Mesothelial cell of epicardium (in vitro differentiated cells): ENCODE data around the gene NCR1. TPM values are rescaled to one million over a fixed set of nuclear protein-coding genes. Genes with fewer than 3 reads are reported as not detected.
"Not testable (repeated sequence)": the region's sequence is repeated elsewhere in the genome, so short reads cannot be mapped to it uniquely, and the experiment has no call there.

Source experiments
- DNase-seq, 2 experiments: peaks; one replicate each; pipeline ENCODE4 v3.0.0; 2021; ENCODE audit warnings: low spot score in 2 of 2; ENCODE audit not compliant: unreplicated experiment in 2 of 2
- H3K27ac Mint-ChIP-seq: 2 replicates; pipeline ENCODE4 v1.8.0; 2021; ENCODE audit warnings: mixed read lengths
- H3K27me3 Mint-ChIP-seq: 2 replicates; pipeline ENCODE4 v1.8.0; 2021; ENCODE audit warnings: low read depth, mixed read lengths
- H3K36me3 Mint-ChIP-seq: 2 replicates; pipeline ENCODE4 v1.8.0; 2021; ENCODE audit warnings: mixed read lengths
- H3K4me1 Mint-ChIP-seq: 2 replicates; pipeline ENCODE4 v1.8.0; 2021; ENCODE audit warnings: mixed read lengths
- H3K4me3 Mint-ChIP-seq: 2 replicates; pipeline ENCODE4 v1.8.0; 2021; ENCODE audit warnings: mild to moderate bottlenecking, moderate library complexity, mixed read lengths
- H3K9me3 Mint-ChIP-seq: 2 replicates; pipeline ENCODE4 v1.8.0; 2021; ENCODE audit warnings: mixed read lengths
- total RNA-seq: library from RNA; stranded (reverse); gene quantifications from 3 replicates; pipeline ENCODE4 v1.2.1, GENCODE V29; 2021
- TF ChIP-seq, protein P1 (sequence below): fragments of 200-600 bp; sonication (generic); IDR thresholded peaks from one replicate; pipeline ENCODE4 v1.5.0; 2021; ENCODE audit warnings: antibody characterized with exemption; ENCODE audit not compliant: unreplicated experiment

The NCR1 gene
- total RNA-seq, 1 donor from 2014 or later: not detected

DNA sequence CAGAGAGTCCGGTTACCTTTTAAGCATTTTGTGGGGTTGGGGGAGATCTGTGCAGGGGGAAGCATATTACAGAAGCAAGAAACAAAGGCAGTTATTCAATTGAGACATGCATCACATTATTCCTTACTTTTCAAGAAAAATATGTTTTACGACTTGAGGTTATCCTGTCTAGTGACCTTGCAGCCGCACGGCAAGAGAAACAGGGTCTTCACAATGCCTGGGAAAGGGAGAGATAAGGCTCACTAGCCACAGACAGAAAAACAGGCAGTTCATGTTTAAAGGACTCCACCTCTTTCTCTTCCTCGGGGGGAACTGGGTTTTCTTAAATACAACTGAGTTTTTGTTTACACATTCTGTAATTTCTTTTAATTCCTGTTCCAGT, 536 bp upstream of the NCR1 start:
- Mint-ChIP-seq H3K27ac (peak overlapping the region; percentile 33), H3K9me3 (no peaks in the 10 kb centered on the region), H3K27me3 (no peaks in the 10 kb centered on the region), H3K4me1 (peaks cover 9% of the 10 kb centered on the region), H3K36me3 (no peaks in the 10 kb centered on the region), H3K4me3 (no peak overlapping the region)
- DNase-seq: no peak
- TF ChIP-seq, protein P1, sequence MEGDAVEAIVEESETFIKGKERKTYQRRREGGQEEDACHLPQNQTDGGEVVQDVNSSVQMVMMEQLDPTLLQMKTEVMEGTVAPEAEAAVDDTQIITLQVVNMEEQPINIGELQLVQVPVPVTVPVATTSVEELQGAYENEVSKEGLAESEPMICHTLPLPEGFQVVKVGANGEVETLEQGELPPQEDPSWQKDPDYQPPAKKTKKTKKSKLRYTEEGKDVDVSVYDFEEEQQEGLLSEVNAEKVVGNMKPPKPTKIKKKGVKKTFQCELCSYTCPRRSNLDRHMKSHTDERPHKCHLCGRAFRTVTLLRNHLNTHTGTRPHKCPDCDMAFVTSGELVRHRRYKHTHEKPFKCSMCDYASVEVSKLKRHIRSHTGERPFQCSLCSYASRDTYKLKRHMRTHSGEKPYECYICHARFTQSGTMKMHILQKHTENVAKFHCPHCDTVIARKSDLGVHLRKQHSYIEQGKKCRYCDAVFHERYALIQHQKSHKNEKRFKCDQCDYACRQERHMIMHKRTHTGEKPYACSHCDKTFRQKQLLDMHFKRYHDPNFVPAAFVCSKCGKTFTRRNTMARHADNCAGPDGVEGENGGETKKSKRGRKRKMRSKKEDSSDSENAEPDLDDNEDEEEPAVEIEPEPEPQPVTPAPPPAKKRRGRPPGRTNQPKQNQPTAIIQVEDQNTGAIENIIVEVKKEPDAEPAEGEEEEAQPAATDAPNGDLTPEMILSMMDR: no peak

DNA sequence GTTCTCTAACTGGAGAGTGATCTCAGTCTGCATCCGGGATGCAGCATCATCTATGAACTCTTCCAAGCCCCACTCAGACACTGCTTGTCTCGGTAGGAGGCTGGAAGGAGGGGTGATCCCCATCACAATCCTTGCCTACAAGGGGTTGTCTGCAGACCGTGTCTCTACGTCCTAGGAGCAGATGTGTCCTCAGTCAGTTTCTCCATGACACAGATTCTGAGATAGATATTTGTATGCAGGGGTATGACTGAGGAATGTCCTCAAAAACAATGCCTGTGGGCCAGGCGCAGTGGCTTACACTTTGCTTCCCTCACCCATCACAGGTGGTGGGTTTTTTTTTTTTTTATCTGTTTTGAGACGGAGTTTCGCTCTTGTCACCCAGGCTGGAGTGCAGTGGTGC, 871 bp downstream of the NCR1 start:
- no peaks in the 10 kb centered on the region for H3K36me3 Mint-ChIP-seq
- no peak overlapping the region for H3K27ac Mint-ChIP-seq
- no peak overlapping the region for H3K4me3 Mint-ChIP-seq
- DNase-seq: no peak
- H3K4me1 Mint-ChIP-seq: peaks cover 13% of the 10 kb centered on the region
- TF ChIP-seq, protein P1: no peak
- H3K27me3 Mint-ChIP-seq: no peaks in the 10 kb centered on the region
- H3K9me3 Mint-ChIP-seq: peaks cover 4% of the 10 kb centered on the region

DNA sequence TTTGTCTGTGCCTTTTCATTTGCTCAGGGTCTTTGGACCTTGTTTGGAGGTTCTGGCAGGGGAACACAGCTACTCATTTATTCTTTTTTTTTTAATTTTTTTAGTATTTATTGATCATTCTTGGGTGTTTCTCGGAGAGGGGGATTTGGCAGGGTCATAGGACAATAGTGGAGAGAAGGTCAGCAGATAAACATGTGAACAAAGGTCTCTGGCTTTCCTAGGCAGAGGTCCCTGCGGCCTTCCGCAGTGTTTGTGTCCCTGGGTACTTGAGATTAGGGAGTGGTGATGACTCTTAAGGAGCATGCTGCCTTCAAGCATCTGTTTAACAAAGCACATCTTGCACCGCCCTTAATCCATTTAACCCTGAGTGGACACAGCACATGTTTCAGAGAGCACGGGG, 2.0 kb downstream of the NCR1 start:
- not testable (repeated sequence) for H3K4me3 Mint-ChIP-seq, DNase-seq, H3K27ac Mint-ChIP-seq, H3K27me3 Mint-ChIP-seq, H3K9me3 Mint-ChIP-seq, H3K36me3 Mint-ChIP-seq
- peaks cover 13% of the 10 kb centered on the region for H3K4me1 Mint-ChIP-seq

DNA sequence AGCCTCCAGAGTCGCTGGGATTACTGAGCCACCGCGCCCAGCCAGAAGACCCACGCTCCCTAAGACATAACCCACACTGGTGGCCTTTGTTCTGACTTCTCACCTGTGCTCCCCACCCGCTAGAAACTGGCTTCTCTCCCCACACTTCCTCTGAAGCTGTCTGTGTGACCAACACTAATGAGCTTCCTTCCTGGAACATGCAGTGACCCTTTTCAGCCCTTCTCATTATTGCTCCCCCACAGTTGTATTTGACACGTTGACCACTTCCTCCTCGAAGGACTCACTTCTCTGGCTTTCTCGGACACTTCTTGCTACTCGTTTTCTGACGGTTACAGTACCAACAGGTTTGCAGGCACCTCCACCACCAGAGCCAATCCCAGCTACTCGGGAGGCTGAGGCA, 10.9 kb downstream of the NCR1 start:
- H3K9me3 Mint-ChIP-seq: no peaks in the 10 kb centered on the region
- TF ChIP-seq, protein P1: no peak
- H3K27ac Mint-ChIP-seq: no peak overlapping the region
- no peak overlapping the region for H3K4me3 Mint-ChIP-seq
- no peaks in the 10 kb centered on the region for H3K27me3 Mint-ChIP-seq
- no peaks in the 10 kb centered on the region for H3K36me3 Mint-ChIP-seq
- H3K4me1 Mint-ChIP-seq: no peaks in the 10 kb centered on the region
- no peak for DNase-seq

DNA sequence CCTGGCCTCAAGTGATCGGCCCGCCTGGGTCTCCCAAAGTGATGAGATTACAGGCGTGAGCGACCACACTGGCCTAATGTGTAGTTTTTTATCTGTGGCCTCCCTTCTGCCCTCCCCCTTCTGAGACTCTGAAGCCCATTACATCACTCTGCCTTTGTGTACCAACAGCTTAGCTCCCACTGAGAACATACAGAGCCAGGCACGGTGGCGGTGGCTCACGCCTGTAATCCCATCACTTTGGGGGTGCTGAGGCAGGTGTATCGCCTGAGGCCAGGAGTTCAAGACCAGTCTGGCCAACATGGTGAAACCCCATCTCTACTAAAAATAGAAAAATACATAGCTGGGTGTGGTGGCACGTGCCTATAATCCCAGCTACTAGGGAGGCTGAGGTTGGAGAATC, 12.6 kb downstream of the NCR1 start:
- Mint-ChIP-seq H3K4me3 (no peak overlapping the region), H3K36me3 (no peaks in the 10 kb centered on the region), H3K4me1 (no peaks in the 10 kb centered on the region), H3K9me3 (no peaks in the 10 kb centered on the region), H3K27me3 (peaks cover 2% of the 10 kb centered on the region), H3K27ac (no peak overlapping the region)
- TF ChIP-seq, protein P1: no peak
- DNase-seq: no peak

DNA sequence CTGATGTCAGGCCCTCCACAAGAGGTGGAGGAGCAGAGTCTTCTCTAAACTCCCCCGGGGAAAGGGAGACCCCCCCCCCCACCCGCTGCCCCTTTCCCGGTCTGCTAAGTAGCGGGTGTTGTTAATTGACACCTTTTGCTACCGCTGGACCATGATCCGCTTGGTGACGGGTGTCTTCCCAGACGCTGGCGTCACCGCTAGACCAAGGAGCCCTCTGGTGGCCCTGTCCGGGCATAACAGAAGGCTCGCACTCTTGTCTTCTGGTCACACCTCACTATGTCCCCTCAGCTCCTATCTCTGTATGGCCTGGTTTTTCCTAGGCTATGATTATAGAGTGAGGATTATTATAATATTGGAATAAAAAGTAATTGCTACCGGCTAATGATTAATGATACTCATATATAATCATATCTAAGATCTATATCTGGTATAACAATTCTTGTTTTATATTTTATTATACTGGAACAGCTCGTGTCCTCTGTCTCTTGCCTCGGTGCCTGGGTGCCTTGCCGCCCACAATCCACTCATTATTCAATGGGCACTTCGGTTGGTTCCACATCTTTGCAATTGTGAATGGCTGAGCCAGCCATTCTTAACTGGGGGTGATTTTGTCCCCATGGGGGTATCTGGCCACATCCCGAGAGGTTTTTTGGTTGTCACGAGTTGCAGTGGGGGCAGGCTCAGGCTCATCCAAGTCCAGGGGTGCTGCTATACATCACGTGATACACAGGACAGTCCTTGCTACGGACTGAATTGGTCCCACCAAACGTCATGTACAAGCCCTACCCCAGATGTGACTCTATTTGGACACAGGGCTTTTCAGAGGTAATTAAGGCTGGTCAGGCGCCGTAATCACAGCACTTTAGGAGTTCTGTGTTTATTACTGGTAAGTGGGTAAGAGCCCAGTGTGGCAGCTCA, 14.0 kb downstream of the NCR1 start:
- H3K9me3 Mint-ChIP-seq, H3K4me1 Mint-ChIP-seq, H3K36me3 Mint-ChIP-seq, H3K4me3 Mint-ChIP-seq, DNase-seq, H3K27me3 Mint-ChIP-seq, H3K27ac Mint-ChIP-seq: not testable (repeated sequence)

DNA sequence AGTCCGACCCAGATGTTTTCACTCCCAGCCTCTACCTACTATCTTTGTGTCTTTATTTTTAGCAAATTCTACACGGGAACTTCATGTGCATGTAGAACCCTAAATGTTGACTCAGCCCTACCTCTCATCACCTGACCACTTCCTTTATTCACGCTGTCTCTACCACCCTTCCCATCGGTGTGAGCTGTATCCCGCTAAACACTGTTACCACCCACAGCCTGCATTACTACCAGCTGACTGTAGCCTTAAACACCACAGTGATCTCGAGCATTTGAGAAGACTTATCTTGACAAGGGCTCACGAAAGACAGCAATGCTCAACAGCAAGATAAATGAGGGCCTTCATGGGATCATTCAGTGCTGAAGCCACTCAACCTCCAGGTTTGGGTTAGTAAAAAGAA, 15.1 kb downstream of the NCR1 start:
- Mint-ChIP-seq H3K27me3 (peaks cover 2% of the 10 kb centered on the region), H3K36me3 (no peaks in the 10 kb centered on the region), H3K4me1 (no peaks in the 10 kb centered on the region), H3K4me3 (no peak overlapping the region), H3K27ac (no peak overlapping the region), H3K9me3 (peaks cover 9% of the 10 kb centered on the region)
- TF ChIP-seq, protein P1: no peak
- DNase-seq: no peak
